ENCODE results near the gene TRPM5. TPM values are rescaled to one million over a fixed set of nuclear protein-coding genes. Genes with fewer than 3 reads are reported as not detected.

Gene TRPM5
- total and polyA plus RNA-seq, 7 donors: 0.60 to 2.8 TPM; not detected in 5

DNA sequence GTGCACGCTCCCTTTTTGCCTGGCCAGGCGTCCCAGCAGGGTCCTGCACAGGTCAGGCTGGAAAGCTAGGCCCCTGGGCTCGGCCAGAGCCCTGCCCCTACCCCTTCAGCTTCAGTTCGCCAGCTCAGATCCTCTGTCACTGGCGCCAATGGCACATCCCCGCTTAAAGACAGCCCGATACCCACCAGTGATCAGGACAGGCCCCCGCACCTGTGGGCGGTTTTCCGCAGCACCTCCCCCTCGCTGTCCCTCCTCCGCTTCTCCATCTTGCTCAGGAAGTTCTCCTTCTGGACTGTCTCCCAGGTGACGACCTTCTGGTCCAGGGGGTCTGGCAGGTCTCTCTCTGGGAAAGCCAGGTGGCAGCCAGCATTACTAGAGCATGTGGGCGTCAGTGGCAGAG, 37.9 kb downstream of the TRPM5 start:
- intact Hi-C loops (cut with DNase I): loop anchor here (10.0 kb wide), 2 partner anchors 542 to 652 kb away; partner anchors contain the start of gene IFITM10
- H3K9me3 ChIP-seq: no peaks in the 10 kb centered on the region
- TF ChIP-seq POLR2A (IDR thresholded peaks at IDR 0.05) (no peak), CTCF (IDR thresholded peaks at IDR 0.05) (no peak), EP300 (IDR thresholded peaks at IDR 0.05) (no peak), POLR2AphosphoS5 (IDR thresholded peaks at IDR 0.05) (no peak)
- no peak overlapping the region for H3K4me3 ChIP-seq
- no peak overlapping the region for H3K27ac ChIP-seq
- peaks cover 0 to 16% (median 9%) of the 10 kb centered on the region in 4 donors for H3K4me1 ChIP-seq
- 80 to 91% methylated on average over 14 of the region's 14 CpGs for whole genome bisulfite sequencing, 2 donors
- H3K27me3 ChIP-seq: no peaks in the 10 kb centered on the region
- no peak for DNase-seq
- peaks cover 8 to 28% (median 15%) of the 10 kb centered on the region in 4 donors for H3K36me3 ChIP-seq

GRCh38 chr11:2404735-2405196, 39.5 kb downstream of the TRPM5 start:
- intact Hi-C loops (cut with DNase I): loop anchor here (5.0 to 10.0 kb wide), 3 partner anchors 97 to 650 kb away; partner anchors contain the start of gene IFITM10
- peaks cover 8 to 28% (median 15%) of the 10 kb centered on the region in 4 donors for H3K36me3 ChIP-seq
- peaks cover 0 to 20% (median 15%) of the 10 kb centered on the region in 4 donors for H3K4me1 ChIP-seq
- no peaks in the 10 kb centered on the region for H3K9me3 ChIP-seq
- TF ChIP-seq POLR2AphosphoS5 (IDR thresholded peaks at IDR 0.05): peak in 1 of 4 donors; percentile 5
- TF ChIP-seq POLR2A (IDR thresholded peaks at IDR 0.05): no peak
- 70 to 81% methylated on average over 12 of the region's 12 CpGs for WGBS, 2 donors
- DNase-seq: no peak
- H3K4me3 ChIP-seq: no peak overlapping the region
- no peak overlapping the region for H3K27ac ChIP-seq
- no peaks in the 10 kb centered on the region for H3K27me3 ChIP-seq

GRCh38 chr11:2402890-2403645, 41.2 kb downstream of the TRPM5 start:
- no peak overlapping the region for H3K27ac ChIP-seq
- H3K4me1 ChIP-seq: peaks cover 0 to 31% (median 28%) of the 10 kb centered on the region in 4 donors
- no peak overlapping the region for H3K4me3 ChIP-seq
- no peaks in the 10 kb centered on the region for H3K9me3 ChIP-seq
- intact Hi-C loops (cut with DNase I): loop anchor here (5.0 to 10.0 kb wide), 3 partner anchors 96 to 648 kb away; partner anchors contain the start of gene IFITM10
- H3K36me3 ChIP-seq: peaks cover 8 to 37% (median 20%) of the 10 kb centered on the region in 4 donors
- TF ChIP-seq EP300 (IDR thresholded peaks at IDR 0.05) (no peak), POLR2A (IDR thresholded peaks at IDR 0.05) (no peak), CTCF (IDR thresholded peaks at IDR 0.05) (no peak), POLR2AphosphoS5 (IDR thresholded peaks at IDR 0.05) (no peak)
- no peak for DNase-seq
- H3K27me3 ChIP-seq: no peaks in the 10 kb centered on the region
- 90% methylated on average over 31 of the region's 31 CpGs for WGBS, 2 donors

GRCh38 chr11:2402106-2402505, 42.2 kb downstream of the TRPM5 start:
- 87 to 92% methylated on average over 13 of the region's 13 CpGs for WGBS, 2 donors
- intact Hi-C loops (cut with DNase I): loop anchor here (5.0 to 10.0 kb wide), 3 partner anchors 95 to 647 kb away; partner anchors contain the start of gene IFITM10
- no peak for DNase-seq
- Histone ChIP-seq H3K27ac (peak overlapping the region in 1 of 4 donors; percentile 99), H3K27me3 (no peaks in the 10 kb centered on the region), H3K36me3 (peaks cover 12 to 47% (median 26%) of the 10 kb centered on the region in 4 donors), H3K4me1 (peaks cover 0 to 31% (median 28%) of the 10 kb centered on the region in 4 donors), H3K9me3 (no peaks in the 10 kb centered on the region), H3K4me3 (peak overlapping the region in 1 of 4 donors; percentile 88)
- TF ChIP-seq POLR2A (IDR thresholded peaks at IDR 0.05) (no peak), POLR2AphosphoS5 (IDR thresholded peaks at IDR 0.05) (no peak), CTCF (IDR thresholded peaks at IDR 0.05) (no peak), EP300 (IDR thresholded peaks at IDR 0.05) (no peak)

- WGBS, 2 donors: 19 to 43% methylated on average over 12 of the region's 12 CpGs
- H3K36me3 ChIP-seq: peaks cover 18 to 53% (median 32%) of the 10 kb centered on the region in 4 donors
- H3K27me3 ChIP-seq: no peaks in the 10 kb centered on the region
- H3K4me3 ChIP-seq: peak overlapping the region; percentile 81 to 88 (median 82)
- DNase-seq: no peak
- H3K27ac ChIP-seq: peak overlapping the region; percentile 90 to 99 (median 92)
- H3K4me1 ChIP-seq: peaks cover 0 to 31% (median 28%) of the 10 kb centered on the region in 4 donors
- TF ChIP-seq POLR2AphosphoS5 (IDR thresholded peaks at IDR 0.05) (no peak), POLR2A (IDR thresholded peaks at IDR 0.05) (no peak), EP300 (IDR thresholded peaks at IDR 0.05) (no peak), CTCF (IDR thresholded peaks at IDR 0.05) (no peak)
- H3K9me3 ChIP-seq: no peaks in the 10 kb centered on the region
- intact Hi-C loops (cut with DNase I): loop anchor here (2.0 to 10.0 kb wide), 4 partner anchors 19 to 647 kb away; partner anchors contain the start of gene IFITM10
Observed at GRCh38 chr11:2401436-2401984, 42.8 kb downstream of the TRPM5 start.

Measured in sigmoid colon (tissue), 7 donors.